VCaP (cell line): ENCODE data around the gene GALK2.
A peak's percentile ranks its signal among the peaks of the same experiment; 100 is the strongest.

ENCODE experiments used
- H3K27ac ChIP-seq: fragments of 450-650 bp; 2 replicates; pipeline ENCODE4 v1.5.1; 2017
- TF ChIP-seq, protein P1 (sequence below): fragments of 450-650 bp; conservative IDR thresholded peaks from 2 replicates; pipeline ENCODE4 v1.5.1; 2017; ENCODE audit warnings: mild to moderate bottlenecking, moderate library complexity

GALK2 gene

DNA sequence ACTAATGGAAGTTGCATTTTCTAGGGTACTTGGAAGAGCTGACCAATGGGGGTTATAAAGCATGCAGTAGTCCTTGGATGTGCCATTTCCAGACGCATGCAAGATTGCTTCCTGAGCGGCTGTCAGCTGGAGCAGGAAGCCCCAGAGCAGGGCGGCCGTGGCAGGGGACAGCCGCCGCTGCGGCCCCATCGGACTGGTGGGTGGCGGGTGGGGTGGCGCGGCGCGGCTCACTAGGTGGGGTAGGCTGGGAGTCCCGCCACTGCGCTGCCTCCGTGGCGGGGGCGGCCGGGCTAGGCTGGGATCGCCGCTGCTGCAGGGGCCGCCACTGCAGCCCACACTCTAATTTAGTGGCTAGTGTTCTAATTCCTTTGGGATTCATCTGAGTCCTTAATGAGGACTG, 196.4 kb downstream of the GALK2 start:
- H3K27ac ChIP-seq, result no peak overlapping the region
- TF ChIP-seq, protein P1, sequence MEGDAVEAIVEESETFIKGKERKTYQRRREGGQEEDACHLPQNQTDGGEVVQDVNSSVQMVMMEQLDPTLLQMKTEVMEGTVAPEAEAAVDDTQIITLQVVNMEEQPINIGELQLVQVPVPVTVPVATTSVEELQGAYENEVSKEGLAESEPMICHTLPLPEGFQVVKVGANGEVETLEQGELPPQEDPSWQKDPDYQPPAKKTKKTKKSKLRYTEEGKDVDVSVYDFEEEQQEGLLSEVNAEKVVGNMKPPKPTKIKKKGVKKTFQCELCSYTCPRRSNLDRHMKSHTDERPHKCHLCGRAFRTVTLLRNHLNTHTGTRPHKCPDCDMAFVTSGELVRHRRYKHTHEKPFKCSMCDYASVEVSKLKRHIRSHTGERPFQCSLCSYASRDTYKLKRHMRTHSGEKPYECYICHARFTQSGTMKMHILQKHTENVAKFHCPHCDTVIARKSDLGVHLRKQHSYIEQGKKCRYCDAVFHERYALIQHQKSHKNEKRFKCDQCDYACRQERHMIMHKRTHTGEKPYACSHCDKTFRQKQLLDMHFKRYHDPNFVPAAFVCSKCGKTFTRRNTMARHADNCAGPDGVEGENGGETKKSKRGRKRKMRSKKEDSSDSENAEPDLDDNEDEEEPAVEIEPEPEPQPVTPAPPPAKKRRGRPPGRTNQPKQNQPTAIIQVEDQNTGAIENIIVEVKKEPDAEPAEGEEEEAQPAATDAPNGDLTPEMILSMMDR, result no peak

GRCh38 chr15:49370782-49371181, 200.7 kb downstream of the GALK2 start:
- H3K27ac ChIP-seq, result no peak overlapping the region
- TF ChIP-seq, protein P1, result peak; percentile 55

DNA sequence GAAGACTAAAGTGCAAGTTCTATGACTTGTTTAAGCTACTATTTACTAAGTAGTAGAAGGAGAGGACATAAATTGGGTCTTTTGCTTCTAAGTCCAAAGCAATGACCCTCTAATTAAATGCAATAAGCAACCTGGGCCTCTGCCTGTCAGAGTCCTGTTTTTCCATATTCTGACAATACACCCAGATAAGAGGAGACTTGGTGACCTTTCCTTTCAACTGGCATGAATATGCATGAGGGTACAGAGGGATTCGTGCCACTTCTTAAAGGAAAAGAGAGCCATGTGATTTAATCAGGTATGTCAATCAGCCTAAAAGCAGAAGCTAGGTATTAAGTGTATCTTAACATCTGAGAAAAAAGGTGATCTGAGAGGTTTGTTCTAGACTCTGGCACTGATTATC, 202.3 kb downstream of the GALK2 start:
- TF ChIP-seq, protein P1, result no peak
- no peak overlapping the region for H3K27ac ChIP-seq

DNA sequence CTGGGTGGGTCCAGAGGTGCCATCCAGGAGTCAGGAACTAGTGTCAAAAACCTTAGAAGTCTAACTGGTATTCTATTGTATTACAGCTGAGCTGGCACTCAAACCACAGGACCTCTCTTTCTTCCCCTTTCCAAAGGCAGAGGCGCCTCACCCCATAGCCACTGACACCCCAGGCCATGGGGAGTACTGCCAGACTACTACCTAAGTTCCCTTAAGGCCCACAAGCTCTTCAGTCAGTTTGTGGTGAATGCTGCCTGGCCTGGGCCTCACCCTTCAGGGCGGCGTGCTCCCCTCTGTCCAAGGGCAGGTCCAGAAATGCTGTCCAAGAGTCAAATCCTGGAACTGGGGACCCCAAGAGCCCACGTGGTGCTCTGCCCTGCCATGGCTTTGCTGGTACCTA, 209.9 kb downstream of the GALK2 start:
- TF ChIP-seq, protein P1, result no peak

DNA sequence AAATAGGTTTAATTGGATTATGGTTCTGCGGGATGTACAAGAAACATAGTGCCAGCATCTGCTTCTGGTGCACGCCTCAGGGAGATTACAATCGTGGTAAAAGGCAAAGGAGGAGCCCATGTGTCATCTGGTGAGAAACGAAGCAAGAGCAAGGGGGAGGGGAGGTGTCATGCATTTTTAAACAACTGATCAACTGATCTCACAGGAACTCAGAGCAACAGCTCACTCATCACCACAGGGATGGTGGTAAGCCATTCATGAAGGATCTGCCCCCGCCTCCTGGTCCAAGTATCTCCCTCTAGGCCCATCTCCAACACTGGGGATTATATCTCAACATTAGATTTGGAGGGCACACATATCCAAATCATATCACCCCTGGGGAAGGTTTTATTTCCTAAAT, 210.9 kb downstream of the GALK2 start:
- H3K27ac ChIP-seq, result no peak overlapping the region
- TF ChIP-seq, protein P1, result no peak

More for the DNA sequence above, 209.9 kb downstream of the GALK2 start:
- H3K27ac ChIP-seq, result no peak overlapping the region
